HG03175 (cell line): ENCODE results near the gene ADAMTS2.

ENCODE experiments used
- ATAC-seq: cut with Tn5 transposase; IDR thresholded peaks from one replicate; pipeline ENCODE4 v1.9.1; 2021; ENCODE audit warnings: mild to moderate bottlenecking, moderate library complexity; ENCODE audit not compliant: unreplicated experiment

ADAMTS2 gene

GRCh38 chr5:179345183-179345432 lies 153 bp downstream of the ADAMTS2 start:
- ATAC-seq: no peak

- ATAC-seq: no peak
These were observed 654 bp downstream of the ADAMTS2 start for GRCh38 chr5:179344431-179345182.

GRCh38 chr5:179343719-179344430 lies 1.4 kb downstream of the ADAMTS2 start:
- ATAC-seq: no peak

- no peak for ATAC-seq
These were observed 2.1 kb downstream of the ADAMTS2 start for GRCh38 chr5:179343021-179343718.

- ATAC-seq: no peak
These were observed 2.7 kb downstream of the ADAMTS2 start for GRCh38 chr5:179342577-179342976.

- no peak for ATAC-seq
These were observed 4.8 kb downstream of the ADAMTS2 start for GRCh38 chr5:179340465-179340864.

GRCh38 chr5:179339996-179340395 lies 5.3 kb downstream of the ADAMTS2 start:
- ATAC-seq: no peak

GRCh38 chr5:179339081-179339480 lies 6.2 kb downstream of the ADAMTS2 start:
- ATAC-seq: no peak

GRCh38 chr5:179337796-179338676 lies 7.2 kb downstream of the ADAMTS2 start:
- no peak for ATAC-seq

- no peak for ATAC-seq
These were observed 8.1 kb downstream of the ADAMTS2 start for GRCh38 chr5:179336871-179337795.

- ATAC-seq: no peak
These were observed 9.0 kb downstream of the ADAMTS2 start for GRCh38 chr5:179336126-179336870.

GRCh38 chr5:179333796-179334761 lies 11.2 kb downstream of the ADAMTS2 start:
- no peak for ATAC-seq

GRCh38 chr5:179332741-179333290 lies 12.4 kb downstream of the ADAMTS2 start:
- ATAC-seq: no peak

- ATAC-seq: no peak
These were observed 13.5 kb downstream of the ADAMTS2 start for GRCh38 chr5:179331591-179332375.

GRCh38 chr5:179330186-179330900 lies 14.9 kb downstream of the ADAMTS2 start:
- ATAC-seq: no peak

- no peak for ATAC-seq
These were observed 17.0 kb downstream of the ADAMTS2 start for GRCh38 chr5:179328291-179328690.
